ENCODE measurements around the gene EWSR1.

Gene EWSR1

DNA sequence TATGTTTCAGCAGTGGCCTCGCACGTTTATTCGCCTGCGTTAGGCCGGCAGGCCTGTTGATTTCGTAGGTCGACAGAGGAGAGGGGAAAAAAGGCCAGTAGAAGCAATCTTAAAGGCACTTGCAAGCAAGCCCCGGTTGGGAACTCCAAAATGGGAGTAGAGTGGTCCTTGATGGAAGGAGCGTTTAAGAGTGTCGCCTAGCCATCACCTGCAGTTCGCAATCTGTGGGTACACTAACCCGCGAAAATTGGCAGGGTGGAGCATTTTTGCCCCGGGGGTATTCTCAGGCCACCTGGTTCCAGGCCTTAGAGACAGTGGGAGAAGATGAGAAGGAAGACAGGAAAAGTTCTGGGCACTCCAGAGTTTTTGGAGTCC, 1.1 kb downstream of the EWSR1 start:
- DNase-seq (ENCODE audit: low read depth): no peak

DNA sequence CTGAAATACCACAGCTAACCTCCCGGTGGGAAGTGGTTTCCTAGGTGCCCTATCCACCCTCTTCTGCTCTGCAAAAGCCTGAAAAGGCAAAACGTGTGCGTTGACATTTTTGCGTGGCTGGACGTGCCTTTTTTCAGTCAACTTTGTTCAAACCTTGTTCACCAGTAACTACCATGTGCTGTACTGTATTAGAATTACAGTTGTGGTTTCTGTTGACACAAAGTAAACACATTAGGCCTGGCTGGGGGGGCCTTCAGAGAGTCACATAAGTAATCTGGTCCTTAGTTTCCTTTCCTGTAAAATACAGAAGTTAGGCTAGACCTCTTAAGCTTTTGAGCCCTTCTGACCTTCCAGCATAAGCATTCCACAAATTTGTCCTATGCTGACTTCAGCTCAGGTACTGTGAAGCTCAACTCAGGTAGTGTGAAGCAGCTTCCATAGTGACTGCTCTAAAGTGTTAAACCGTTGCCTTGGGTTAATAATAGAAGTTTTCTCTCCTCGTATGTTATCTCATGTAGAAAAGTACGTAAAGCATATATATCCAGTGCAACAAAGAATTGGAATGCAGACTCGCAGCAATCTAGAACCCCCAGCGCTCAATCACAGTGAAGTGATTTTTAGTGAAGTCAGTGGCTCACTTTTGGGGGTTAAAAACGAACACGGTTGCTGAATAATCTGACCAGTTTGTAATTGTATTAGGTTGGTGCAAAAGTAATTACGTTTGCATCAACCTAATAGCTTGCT, 1.8 kb downstream of the EWSR1 start:
- no peak for DNase-seq (ENCODE audit: low read depth)

DNA sequence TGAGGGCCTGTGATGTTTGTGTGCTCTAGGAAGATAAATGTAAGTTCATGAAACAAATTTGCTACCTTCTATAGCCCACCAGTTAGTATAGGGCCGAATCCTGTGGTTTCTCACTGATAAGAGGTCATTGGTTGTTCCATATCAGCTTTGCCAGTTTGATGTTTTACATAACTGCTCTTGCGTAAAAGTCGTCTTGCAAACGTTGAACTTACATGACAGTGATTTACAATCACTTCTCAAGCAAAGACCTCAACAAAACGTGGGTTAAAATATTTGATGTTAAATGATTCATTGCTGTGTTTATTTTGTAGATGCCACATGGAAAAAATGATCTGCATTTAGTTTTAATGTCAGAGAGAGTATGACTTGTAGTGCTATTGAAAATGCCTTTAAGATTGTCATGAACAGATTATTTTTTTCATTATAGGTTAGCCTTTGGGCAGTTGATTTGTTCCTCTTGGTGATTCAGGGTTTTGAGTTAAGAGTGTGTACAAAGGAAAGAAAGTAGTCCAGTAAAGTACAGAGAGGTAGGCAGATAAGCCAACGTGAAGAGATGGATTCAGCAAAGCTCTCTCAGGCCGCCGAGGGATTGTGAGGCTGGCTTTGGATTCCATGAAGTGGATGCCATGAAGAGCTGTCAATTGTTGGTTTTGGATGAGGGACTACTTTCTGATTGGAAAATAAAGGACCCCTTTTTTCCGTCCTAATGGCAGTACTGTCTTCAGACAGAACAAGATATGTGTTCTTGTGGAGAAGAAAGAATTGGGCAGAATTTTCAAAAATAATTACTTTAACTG, 2.6 kb downstream of the EWSR1 start:
- DNase-seq (ENCODE audit: low read depth): no peak

DNA sequence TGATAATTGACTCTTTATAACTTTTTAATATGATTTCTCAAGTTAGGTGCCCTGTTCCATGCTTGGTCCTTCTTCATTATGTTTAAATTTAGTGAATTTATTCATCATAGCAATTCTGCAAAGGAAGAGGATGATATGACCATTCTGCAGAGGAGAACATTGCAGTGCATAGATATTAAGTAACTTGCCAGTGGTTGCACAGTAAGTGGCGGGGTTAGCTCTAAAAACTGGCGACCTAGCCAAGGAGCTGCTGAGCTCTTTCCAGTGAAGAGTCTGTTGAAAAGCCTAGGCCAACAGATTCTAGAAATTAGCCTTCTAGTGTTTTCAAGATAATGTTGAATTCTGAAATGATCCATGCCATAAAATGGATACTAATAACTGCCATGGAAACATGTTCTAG, 4.6 kb downstream of the EWSR1 start:
- no peak for DNase-seq (ENCODE audit: low read depth)

DNA sequence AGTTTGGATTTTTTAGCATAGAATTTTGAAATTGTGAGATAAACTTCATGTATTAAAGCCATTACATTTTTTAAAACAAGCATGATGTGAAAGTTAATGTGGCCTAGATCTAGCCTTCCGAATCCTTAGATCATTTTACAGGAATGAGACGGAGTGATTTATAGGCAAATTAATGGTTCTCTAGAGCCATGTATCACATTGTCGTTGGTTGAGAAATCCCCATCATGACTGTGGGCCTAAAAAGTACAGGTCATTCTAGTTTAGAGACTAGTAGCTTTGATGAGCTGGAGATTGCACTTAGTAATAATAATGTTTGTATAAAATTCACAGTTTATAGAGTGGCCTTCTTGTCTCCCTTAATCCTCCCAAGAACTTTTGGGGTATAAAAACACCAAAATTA, 7.1 kb downstream of the EWSR1 start:
- DNase-seq (ENCODE audit: low read depth): no peak

DNA sequence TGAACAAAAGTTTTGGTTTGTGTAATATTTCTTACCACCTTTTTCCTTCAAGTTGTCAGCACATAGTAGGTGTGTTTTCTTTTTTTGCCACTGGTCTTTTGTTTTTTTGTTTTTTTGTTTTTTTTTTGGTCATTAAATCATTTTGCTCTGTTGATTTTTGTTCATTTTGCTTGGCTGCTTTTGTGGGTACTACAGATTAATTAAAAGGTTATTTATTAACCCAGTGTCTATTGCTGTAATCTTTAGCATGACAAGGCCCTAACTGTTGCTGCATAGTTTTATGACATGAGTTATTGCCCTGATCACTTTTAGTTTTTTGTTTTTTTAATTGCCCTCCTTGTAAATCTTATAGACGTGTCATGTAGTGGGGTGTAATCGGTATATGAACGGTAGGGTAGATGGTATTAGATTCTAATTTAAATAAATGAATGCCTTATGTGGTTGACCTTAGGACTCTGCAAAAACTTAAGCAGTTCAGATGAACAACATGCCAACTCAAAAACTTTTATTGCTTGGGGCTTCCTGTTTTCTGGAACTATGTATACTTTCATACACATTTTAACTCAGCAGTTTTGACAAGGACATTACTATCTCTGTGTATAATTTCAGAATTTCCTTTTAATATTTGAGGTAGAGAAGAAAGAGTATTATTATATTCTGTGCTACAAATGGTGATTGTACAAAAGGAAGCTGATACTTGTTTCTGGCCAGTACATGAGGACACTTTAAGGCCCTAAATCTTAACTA, 7.9 kb downstream of the EWSR1 start:
- DNase-seq (ENCODE audit: low read depth): no peak

DNA sequence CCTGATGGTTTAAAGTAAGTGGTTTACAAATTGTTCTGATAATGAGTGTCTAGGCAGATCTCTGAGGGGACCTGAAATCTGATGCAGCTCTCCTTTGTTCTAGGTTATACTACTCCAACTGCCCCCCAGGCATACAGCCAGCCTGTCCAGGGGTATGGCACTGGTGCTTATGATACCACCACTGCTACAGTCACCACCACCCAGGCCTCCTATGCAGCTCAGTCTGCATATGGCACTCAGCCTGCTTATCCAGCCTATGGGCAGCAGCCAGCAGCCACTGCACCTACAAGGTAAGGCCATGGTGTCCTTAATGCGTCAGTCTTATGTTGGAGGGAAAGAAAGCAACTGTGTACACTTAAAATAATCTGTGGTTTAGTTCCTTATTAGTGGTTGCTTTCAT, 9.9 kb downstream of the EWSR1 start:
- DNase-seq (ENCODE audit: low read depth): no peak

DNA sequence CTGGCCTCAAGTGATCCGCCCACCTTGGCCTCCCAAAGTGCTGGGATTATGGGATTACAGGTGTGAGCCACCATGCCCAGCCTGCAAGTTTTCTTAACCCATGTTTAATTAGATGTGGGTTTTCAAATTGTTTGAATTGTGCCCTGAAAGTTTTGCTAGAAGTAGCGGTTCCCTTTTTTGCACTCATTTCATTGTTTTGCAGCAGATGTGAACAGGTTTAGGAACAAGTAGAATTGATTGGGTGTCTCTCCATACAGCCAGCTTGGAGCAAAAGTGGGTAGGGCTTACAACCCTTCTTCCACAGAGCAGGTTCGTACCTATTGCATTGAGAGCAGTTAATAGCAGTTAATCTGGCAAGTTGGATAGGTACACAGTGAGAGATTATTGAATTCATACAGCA, 16.1 kb downstream of the EWSR1 start:
- no peak for DNase-seq (ENCODE audit: low read depth)

DNA sequence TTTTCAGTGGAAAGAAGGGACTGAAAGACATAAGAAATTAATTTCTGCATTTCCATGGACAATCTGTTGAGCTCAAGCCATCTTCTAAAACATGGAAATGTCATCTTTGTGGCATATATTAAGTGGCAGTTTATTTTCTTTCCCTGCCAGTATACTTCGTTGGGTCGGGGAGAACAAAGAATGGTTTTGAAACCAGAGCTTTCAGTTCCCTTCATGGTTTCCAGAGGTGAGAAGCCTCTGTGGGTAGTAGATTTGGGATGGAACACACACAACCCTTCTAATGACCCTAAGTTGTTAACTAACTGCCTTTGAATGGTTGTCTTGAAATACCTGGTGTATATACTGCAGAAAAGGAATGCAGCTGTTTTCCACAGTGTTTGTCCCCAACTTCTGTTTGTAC, 20.8 kb downstream of the EWSR1 start:
- DNase-seq (ENCODE audit: low read depth): no peak

DNA sequence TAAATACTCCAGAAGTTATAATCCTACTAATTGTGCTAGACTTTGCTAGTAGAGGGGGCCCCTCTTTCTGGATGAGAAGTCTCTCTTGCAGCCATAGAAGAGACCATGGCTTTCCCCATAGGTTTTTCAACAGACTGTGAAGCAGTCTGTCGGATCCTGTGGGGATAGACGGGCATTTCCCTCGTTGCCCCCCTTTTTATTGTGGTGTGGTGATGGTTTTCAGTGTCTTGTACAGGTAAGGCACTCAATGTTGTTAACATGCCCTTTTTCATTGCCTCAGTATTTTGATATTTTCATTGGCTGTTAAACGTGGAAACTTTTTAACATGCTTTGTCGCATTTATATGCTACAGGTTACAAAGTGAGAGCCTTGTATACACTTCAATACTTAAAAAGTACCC, 22.0 kb downstream of the EWSR1 start:
- DNase-seq (ENCODE audit: low read depth): no peak

DNA sequence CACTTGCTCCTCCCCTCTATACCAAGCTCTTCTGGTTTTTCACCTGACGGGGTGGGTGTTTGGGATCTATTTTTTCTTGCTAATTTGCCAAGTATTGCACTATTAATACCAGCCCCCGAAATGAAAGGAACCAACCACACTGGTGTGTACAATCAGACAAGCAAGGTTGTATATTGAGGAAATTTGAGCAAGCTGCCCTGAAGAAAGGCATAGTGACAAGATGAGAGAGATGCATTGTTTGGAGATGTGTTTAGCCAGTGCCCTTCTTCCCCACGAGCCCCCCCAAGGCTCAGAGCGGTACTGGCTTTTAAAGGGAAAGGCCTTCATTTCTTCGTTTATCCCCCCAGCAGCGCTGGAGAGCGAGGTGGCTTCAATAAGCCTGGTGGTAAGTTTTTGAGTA, 23.1 kb downstream of the EWSR1 start:
- no peak for DNase-seq (ENCODE audit: low read depth)

DNA sequence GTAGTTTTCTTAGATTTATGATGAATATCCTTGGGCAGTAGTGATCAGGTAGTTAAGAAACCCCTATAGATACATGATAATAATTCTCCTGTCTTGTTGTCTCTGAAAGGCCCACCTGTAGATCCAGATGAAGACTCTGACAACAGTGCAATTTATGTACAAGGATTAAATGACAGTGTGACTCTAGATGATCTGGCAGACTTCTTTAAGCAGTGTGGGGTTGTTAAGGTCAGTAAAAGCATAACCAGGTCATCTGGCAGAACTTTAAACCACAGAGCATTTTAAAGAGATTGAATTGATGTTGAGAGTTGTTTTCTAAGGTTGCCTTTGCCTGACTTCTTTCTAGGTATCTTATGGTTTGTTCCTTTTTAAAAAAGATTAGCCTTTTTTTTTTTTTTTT, 24.3 kb downstream of the EWSR1 start:
- no peak for DNase-seq (ENCODE audit: low read depth)

DNA sequence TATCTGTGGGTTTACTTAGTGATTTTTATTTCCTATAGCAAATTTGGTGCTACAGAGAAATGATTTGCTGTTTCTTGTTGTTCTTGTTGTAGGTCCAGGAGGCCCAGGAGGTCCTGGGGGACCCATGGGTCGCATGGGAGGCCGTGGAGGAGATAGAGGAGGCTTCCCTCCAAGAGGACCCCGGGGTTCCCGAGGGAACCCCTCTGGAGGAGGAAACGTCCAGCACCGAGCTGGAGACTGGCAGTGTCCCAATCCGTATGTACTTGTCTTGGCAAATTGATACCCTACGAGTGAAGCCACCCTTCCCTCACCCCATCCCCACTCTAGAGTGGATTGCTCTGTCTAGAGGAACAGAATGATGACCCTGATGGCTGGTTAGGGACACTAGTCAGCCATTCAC, 30.6 kb downstream of the EWSR1 start:
- DNase-seq (ENCODE audit: low read depth): no peak

DNA sequence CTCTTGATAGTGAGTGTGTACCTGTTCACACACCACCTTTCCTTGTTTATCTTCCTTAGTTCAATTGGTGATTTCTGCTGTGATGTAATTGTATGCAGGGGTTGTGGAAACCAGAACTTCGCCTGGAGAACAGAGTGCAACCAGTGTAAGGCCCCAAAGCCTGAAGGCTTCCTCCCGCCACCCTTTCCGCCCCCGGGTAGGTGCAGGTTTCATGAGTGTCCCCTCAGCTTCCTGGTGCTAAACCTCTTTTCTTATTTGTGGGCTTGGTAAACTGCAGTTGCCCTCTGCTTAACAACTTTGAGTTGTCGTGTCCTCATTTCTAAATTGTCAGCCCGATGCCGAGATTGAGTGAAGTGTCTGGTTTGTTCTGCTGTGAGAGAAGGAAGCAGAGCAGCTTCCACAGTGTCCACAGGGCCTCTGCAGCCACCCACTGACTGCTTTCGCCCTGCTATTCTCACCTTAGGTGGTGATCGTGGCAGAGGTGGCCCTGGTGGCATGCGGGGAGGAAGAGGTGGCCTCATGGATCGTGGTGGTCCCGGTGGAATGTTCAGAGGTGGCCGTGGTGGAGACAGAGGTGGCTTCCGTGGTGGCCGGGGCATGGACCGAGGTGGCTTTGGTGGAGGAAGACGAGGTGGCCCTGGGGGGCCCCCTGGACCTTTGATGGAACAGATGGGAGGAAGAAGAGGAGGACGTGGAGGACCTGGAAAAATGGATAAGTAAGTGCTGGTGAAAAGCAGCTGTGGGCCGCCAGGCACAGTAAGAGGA, 31.2 kb downstream of the EWSR1 start:
- no peak for DNase-seq (ENCODE audit: low read depth)

DNA sequence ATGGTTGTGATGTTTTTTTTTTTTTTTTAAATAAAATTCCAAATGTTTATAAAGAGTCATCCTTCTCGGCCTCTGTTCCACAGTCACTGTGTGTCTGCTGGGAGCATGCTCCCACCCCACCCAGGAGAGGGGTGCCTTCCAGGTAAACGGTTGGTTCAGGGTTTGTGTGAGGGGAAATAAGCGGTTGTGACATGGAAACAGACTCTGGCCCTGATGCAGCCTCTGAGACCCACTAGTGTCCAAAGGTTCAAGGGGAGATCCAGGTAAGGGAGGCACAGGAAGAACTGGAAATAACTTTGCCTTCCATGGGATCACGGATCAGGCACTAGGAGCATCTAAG, 32.4 kb downstream of the EWSR1 start:
- no peak for DNase-seq (ENCODE audit: low read depth)

DNA sequence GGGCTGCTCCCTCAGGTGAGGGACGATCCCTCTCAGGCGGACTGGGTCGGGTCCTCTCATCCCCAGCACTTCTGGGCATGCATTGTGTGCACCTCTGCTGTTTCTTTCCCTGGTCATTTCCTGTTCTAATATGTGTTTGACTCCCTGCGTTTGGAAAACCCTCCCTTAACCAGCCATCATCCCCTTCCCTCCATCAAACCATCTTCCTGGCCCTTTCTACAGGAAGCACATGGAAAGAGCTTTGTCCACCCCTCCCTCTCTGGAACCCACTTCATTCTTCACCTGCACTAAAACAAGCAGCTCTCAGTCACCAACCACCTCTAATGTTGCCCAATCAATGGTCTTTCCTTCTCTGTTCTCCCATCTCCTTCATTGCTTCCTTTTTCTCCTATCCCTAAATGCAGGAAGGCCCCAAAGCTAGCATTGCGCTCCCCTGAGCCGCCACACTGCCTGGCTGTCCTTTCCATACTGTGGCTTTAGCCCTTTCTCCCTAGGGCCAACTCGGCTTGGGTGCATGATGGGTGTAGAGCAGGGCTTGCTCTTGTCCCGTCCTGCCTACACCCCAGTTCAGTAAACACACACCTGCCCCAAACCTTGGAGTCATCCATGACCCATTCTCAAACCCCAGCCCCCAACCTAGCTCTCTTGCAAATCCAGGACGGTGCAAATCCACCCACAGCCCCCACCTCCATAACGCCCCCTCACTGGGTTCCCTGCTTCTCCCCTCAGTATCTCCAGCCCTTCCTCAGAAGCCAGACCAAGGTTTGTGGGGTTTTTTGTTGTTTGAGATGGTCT, 32.9 kb downstream of the EWSR1 start:
- DNase-seq (ENCODE audit: low read depth): no peak

DNA sequence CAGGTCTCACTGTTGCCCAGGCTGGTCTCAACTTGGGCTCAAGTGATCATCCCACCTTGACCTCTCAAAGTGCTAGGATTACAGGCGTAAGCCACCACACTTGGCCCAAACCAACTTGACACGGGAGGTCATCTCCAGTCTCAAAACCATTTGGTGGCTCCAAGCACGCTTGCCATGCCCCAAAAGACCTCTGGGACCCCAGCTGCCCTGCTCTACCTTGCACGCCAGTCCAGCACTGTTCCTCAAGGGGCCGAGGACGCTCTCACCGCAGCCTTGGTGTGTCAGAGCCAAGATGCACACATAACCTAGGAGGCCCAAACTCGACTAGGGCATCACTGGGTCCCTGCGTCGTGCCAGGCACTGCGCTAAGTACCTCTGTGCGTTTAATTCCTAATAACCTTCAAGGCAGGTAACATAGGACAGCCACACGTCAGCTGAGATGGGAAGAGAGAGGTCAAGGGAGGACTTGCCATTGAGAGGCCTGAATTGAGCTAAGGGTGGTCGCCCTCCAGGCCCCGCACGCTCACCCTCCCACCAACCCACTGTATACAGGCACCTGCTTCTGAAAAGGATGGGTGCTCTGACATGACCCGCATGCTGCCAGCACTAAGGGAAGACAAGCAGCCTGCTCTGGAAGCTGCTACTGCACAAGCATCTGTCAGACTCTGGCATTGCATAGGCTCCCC, 33.8 kb downstream of the EWSR1 start:
- DNase-seq (ENCODE audit: low read depth): no peak

DNA sequence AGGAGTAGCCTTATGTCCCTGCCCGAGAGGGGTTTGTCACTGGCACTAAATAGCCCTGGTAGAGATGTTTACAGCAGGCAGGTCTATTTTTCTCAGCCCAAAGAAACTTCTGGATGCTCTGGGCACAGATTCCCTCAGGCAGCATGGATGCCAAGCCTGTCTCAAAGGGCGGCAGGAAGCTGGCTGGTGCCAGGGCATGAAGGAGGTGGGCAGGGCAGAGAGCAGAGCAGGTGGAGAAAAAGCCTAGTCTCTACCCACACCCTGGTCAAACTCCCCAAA, 34.3 kb downstream of the EWSR1 start:
- no peak for DNase-seq (ENCODE audit: low read depth)

DNA sequence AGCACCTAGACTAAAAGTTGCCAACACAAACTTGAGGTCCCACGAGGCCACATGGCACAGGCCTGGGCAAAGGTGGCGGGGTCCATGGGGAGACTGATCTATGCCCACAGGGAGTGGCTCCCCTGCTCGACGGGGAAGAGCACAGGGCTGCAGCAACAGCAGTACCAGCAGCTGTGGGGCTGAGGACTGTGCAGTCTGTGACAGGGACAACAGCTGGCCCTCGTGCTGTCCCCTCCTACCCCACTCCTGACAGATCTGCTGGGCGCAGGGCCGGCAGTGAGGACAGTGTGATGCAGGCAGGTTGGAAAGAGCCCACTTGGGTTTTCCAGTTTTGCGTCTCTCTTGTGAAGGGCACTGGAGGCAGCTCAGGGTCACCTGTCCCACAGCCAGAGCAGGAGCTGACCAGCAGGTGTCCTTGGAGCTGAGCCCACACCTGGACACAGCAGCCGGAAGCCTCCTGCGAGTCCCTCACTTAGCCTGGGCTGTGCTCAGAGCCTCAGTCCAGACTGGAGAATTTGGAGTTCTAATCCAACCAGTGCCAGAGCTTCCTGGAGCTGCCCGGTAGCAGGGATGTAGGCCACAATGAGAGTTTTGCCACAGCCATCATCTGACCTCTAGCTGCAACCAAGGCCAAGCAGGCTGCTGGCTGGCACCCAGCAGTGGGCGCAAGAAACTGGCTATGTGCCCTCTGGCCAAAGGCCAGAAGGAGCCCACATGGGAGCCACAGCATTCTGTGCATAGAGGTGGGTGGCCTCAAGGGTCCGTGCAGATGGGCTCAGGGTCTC, 34.8 kb downstream of the EWSR1 start:
- no peak for DNase-seq (ENCODE audit: low read depth)

DNA sequence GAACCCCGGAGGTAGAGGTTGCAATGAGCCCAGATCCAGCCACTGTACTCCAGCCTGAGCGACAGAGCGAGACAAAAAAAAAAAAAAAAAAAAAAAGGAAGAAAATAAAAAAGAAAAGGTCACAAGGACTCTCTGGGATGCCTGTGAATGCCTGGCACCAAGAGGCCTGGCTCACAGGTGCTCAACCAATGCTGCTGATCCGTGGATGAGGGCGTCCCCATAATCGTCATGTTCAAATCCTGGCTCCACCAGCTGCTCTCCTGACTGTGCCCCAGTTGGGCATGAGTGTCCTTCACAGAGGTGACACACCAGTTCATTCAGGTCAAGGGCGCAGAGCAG, 37.7 kb downstream of the EWSR1 start:
- no peak for DNase-seq (ENCODE audit: low read depth)

Data from activated T-cell treated with anti-CD3 and anti-CD28 coated beads for 48 hours (primary cell).